Measurements from ENCODE around the gene C2CD2.

C2CD2 gene

DNA sequence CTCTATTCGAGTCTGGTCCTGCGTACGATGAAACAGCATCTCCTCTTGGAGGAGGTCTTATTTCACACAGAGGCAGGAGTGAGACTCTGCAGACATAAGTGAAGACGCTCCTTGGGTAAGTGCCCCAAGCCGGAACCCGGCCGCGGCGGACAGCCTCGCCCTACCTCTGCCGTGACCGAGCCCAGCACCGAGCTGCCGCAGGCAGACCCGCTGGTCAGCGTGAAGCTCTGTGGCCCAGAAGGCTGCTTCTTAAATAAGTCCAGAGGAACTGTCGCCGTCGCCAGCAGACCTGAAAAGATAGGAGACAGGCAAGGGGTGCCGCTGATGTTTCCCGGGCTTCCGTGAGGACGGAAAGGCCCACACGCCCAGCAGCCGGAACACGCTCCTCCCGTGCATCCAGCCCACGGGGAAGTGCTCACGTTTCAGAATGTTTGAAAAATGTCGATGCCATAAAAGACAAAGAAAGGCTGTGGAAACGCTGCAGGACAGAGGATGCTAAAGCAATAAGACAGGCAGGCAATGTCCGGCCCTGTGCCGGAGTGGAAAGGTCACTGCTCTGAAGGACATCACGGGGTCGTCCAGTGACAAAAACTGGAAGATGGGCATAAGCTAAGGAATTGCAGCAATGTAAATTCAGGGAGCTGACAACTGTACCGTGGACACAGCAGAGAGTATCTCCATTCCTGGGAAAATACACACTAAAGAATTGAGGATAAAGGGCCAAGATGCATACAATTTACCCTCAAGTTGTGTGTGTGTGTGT, 46.1 kb downstream of the C2CD2 start:
- TF ChIP-seq, protein P1, sequence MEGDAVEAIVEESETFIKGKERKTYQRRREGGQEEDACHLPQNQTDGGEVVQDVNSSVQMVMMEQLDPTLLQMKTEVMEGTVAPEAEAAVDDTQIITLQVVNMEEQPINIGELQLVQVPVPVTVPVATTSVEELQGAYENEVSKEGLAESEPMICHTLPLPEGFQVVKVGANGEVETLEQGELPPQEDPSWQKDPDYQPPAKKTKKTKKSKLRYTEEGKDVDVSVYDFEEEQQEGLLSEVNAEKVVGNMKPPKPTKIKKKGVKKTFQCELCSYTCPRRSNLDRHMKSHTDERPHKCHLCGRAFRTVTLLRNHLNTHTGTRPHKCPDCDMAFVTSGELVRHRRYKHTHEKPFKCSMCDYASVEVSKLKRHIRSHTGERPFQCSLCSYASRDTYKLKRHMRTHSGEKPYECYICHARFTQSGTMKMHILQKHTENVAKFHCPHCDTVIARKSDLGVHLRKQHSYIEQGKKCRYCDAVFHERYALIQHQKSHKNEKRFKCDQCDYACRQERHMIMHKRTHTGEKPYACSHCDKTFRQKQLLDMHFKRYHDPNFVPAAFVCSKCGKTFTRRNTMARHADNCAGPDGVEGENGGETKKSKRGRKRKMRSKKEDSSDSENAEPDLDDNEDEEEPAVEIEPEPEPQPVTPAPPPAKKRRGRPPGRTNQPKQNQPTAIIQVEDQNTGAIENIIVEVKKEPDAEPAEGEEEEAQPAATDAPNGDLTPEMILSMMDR (IDR thresholded peaks at IDR 0.05): no peak

DNA sequence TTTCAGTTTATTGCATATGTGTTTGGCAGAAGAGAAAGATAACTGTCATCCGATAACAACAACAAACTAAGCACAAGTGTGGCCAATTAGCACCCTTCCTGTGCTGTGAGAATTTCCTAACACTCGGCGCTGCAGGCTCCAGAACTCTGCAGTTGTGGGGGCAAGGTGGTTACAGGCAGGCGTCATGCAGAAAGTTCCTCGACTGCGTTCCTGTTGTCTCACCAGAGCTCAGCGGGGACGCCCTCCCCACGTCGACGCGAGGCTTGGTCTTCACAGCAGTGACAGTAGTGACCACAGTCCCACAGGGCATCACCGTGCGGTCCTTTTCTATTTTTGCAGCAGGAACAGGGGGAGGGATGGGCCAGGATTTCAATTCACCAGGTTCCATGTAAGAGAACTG, 47.0 kb downstream of the C2CD2 start:
- TF ChIP-seq, protein P1 (IDR thresholded peaks at IDR 0.05): no peak

DNA sequence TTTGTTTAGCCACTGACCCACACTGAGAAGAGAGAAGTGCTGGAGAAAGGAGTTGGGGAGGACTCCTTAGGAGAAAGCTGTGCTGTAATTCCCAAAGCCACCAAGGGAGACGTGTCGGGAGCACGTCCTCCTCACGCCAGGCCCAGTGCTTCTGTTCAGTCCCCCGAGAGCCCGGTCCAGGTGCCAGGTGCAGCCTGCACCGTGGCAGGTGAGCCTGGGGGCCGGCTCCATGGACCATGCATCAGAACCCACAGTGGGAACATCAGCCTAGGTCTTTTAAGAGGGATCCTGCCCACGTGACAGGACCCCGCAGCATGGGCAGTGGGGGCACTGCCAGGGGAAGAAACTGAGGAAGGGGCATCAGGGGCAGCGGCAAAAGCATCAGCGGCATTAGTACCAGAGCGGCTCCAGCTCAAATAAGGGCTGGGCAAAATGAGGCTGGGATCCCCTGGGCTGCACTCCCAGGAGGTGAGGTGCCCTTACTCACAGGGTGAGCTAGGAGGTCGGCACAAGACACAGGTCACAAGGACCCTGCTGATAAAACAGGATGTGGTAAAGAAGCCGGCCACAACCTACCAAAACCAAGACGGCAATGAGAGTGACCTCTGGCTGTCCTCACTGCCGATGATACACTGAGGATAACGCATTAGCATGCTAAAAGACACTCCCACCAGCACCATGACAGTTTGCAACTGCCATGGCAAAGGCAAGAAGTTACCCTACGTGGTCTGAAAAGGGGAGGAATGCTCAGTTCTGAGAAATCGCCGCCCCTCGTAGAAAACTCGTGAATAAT, 50.1 kb downstream of the C2CD2 start:
- TF ChIP-seq, protein P1 (IDR thresholded peaks at IDR 0.05): no peak

DNA sequence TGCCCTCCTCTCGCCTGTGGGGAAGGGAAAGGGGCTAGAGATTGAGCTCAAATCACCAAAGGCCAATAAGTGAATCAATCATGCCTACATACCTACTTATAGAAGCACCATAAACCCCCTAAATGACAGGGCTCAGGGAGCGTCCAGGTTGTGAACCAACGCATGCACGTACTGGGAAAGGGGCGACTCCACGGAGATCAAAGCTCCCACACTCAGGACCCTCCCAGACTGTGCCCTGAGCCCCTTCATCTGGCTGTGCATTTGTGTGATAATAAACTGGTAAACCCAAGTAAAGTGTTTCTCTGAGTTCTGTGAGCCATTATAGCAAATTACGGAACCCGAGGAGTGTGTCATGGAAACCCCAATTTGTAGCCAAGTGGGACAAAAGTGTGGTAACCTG, 50.9 kb downstream of the C2CD2 start:
- TF ChIP-seq, protein P1 (IDR thresholded peaks at IDR 0.05): no peak

DNA sequence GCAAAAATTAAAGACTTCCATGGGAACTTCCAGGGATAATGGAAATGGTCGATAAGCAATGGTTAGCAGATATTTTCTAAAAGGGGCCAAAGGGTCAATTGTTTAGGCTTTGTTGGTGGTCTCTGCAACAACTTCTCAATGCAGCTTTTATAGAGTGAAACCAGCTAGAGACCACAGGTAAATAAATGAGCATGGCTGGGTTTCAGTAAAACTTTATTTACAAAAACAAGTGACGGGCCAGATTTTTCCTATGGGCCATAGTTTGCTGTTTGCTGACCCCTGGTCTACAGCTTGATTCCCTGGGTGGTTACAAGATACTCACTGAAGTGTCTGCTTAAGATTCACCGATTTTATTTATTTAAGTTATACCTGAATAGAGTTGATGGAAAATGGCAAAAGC, 52.0 kb downstream of the C2CD2 start:
- TF ChIP-seq, protein P1 (IDR thresholded peaks at IDR 0.05): no peak

DNA sequence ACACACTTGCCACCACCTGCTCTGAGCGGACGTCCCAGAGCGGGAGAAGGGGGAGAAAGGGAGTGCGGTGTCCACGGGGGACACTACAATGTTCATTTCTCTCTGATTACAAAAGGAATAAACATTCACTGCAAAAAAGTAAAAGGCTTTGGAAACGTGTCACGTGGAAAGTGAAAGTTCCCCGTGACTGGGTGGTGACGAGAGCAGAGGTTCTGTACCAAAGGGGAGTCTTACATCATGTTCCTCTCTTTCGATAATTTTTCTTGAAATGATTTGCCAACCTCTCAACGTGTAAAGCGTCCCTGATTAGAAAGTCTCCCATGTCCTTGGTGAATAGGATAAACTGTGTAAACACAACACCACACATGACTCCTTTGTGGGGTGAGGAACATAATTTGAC, 52.7 kb downstream of the C2CD2 start:
- TF ChIP-seq, protein P1 (IDR thresholded peaks at IDR 0.05): no peak

DNA sequence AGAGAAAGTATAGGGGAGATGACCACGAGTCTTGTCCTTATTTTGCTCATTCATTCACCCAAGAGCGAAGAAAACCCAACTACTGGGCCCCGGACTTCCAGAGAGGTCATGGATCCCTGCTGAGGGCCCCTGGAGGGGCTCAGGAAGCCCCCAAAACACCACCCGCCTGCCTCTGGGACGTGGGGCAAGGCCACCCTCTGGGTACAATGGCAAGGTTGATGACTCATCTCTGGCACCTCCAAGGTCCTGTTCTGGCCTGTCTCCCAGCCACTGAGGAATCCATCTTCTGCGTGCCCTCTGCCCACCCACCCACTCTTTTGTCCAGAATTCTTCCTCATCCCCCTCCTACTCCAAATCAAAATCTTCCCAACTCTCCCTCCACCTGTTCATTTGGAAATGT, 53.4 kb downstream of the C2CD2 start:
- TF ChIP-seq, protein P1 (IDR thresholded peaks at IDR 0.05): no peak
